HG02763 (cell line): ENCODE measurements around the gene TMEM212.
A peak's percentile ranks its signal among the peaks of the same experiment; 100 is the strongest.
"Not testable (repeated sequence)": the region's sequence is repeated elsewhere in the genome, so short reads cannot be mapped to it uniquely, and the experiment has no call there.

ENCODE experiments used
- ATAC-seq: cut with Tn5 transposase; IDR thresholded peaks from one replicate; pipeline ENCODE4 v1.9.1; 2021; ENCODE audit warnings: mild to moderate bottlenecking, moderate library complexity; ENCODE audit not compliant: unreplicated experiment

TMEM212 gene

DNA sequence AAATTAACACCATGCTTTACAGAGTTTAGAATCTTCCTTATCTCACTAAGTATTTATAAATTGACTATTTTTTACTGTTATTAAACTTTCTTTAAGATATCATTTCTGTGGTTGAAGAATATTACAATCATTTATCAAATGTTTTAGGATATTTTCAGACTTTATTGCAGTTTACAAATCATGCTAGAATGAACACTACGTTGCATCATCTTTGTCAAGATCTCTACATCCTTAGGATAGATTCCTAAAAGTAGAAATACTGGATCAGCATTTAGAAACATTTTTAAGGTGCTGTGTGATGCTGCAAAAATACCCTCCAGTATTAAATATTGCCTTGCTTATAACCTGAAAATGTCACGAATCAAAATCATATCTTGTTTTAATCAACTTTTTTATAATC lies 30.3 kb upstream of the TMEM212 start:
- no peak for ATAC-seq

DNA sequence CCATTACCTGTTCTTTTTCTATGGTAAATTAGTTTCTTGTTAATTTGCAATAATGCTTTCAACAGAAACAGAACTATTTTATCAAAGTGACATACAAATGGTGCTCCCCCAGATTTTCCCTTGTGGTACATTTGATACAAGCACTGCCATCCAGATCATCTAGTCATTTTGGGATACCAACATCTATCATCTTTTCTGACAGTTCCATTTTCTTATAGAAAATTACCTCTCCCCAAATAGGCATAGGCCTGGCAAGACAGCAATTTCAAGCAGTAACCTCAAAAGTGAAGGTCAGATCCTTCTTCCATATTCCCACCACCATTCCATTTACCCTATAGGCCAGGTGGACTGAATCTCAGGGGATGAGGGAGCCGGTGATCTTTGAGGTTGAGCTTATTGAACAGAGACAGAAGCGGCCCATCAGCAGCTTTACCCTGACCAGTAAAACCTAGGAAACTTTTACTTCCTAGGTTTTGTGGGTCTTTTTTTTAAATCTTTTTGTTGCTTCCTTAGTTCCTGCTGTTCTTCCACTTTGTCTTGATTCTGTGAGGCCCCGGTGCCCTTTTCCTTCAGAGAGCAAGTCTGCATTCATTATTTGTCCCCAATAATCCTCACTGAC lies 29.8 kb upstream of the TMEM212 start:
- no peak for ATAC-seq

DNA sequence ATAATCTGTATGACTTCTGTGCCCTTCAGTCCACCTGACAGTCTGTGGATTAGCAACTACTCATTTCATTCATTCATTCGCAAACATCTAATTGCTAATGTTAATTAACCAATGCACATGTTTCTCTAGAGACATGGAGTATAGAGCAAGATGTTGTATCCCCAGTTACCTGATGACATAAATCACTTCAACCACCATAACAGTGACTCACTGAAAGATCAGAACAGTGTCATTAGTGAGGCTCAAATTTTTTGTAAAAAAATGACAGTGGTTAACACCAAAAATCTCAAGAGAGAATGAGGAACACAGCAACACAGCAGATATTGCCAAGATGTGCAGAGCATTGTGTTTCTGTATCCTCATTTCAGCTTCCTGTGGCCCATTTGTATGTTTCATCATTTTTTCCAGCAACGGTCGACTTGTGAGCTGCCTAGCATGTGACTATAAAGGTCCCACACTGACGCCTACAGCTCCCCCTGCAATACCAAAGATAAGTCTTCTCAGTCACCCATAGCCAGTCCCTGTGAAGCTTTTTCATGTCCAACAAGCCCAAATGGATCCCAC lies 29.2 kb upstream of the TMEM212 start:
- no peak for ATAC-seq

DNA sequence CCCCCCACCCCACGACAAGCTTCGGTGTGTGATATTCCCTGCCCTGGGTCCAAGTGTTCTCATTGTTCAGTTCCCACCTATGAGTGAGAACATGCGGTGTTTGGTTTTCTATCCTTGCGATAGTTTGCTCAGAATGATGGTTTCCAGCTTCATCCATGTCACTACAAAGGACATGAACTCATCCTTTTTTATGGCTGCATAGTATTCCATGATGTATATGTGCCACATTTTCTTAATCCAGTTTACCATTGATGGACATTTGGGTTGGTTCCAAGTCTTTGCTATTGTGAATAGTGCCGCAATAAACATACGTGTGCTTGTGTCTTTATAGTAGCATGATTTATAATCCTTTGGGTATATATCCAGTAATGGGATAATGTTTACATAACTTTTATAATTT lies 28.5 kb upstream of the TMEM212 start:
- not testable (repeated sequence) for ATAC-seq

DNA sequence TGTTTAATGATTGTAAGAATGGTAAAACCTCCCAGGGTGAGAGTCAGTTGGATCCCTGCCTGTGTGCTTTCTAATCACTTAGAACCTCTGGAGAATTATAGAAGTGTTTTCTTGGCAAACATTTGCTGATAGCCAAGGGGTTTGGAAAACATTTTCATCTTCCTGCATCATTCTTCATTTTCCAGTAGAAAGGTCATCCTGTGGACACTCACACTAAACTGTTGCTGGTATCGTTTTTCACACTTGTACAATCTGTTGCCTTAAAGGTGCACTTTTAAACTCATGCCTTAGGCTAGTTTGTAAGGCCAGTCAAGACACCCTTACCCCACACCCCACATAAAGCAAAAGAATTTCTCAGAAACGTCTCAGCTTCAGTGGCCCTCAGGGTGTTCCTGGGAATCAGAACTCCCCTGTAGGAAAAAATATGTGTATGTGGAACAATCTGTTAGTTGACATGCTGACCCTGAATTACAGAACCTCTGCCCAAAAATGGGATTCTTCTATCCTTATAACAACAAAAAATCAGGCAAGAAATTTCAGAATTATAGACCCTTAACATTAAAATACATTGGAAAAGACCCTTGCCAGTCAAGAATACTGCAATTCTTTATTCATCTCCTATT lies 27.1 kb upstream of the TMEM212 start:
- ATAC-seq, result no peak

DNA sequence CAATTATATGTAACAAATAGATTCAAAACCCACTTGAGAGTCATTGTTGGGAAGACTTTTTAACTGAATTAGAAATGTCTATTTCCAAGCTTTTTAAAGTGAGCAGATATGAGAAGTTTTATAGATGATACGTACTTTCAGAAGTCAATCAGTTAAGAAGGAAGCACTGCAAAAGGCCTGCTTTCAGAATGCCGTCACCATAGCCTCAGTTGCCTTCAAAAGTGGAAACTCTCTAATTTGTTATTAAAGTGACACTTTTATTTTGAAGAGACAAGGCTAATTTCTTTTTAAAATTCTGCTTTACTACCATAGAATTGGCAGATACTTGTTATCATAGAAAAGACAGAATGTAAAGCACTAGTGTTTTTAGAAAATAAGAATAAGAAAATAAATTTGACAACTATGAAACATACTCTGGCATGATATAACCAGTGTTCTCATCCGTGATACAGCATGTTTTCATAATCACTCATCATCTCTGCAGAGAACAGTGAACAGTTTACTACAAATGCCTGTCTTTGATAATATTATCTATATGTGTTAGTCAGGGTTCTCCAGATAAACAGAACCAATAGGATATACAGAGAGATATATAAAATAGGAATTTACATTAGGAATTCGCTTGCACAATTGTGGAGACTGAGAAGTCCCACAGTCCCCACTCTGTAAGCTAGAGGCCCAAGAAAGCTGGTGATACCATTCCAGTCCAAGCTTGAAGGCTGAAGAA lies 25.9 kb upstream of the TMEM212 start:
- ATAC-seq, result no peak

DNA sequence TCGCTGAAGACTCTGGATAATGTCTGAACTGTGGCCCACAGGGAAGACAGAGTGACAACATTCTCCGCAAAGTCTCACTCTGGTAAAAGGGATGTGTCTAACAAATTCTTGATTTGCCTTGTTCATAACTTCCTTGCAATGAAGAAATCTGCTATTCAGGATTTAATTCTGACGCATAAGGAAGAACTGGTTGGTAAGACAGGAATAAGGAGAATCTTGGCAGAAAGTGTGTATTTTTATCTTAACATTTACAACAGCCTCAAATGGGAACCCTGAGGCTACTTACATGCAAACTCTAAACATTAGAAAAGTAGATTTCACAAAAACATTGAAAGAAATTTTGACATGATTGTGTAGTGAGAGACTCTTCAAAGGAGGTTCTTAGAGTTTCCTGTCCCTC lies 22.1 kb upstream of the TMEM212 start:
- no peak for ATAC-seq

DNA sequence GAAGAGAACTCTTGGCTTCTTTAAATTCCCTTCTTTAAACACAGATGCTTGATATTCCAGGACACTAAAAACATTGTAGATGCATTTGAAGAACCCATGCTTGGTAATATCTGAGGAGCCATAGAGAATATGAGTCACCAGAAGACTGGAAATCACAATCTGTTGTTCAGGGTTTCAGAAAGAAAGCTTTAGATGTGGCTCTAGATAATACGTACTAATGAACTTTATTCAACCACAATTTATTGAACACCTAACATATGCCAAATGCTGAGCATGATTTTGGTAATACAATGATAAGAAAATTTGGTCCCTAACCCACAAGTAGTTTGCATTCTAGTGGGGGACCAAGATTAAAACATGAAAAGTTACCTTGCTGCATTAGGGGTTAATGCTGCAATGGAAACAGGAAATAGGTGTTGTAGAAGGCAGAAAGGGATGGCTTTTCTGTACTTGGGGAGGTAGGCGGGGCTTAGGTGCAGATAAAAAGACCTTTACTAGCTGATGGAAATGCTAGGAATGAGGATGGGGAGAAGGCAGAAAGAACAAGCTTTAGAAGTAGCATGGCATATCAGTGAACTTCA lies 21.3 kb upstream of the TMEM212 start:
- ATAC-seq, result no peak

DNA sequence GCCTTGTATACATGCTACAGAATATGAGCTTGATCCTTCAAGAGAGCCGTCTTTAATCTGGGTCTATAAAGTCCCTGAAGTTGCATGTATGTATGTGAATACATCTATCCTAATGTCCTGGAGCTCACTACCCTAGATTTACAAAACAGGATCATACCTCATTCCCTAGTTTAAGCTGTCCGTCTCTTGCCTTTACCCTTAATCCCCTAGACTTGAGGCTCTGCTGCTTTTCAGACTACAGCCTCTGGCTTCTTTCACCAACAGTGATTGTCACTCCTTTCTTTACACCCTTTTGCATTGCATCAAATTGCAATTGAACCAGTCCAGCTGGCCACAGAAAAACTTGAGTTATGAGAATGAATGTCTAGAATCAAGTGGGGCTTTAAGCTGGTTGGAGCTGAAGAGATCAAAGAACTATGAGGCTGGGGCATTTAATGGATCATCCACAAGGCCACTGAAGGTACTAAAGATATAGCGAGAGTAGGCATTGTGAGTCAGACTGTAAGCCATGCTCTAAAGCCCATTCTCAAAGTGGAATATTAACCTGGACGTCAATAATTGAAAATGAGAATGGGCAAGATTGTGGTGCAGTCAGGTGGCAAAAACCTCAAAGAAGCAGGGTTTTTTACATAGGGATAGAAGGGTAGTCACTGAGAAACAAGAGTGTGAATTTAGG lies 20.6 kb upstream of the TMEM212 start:
- ATAC-seq, result no peak

DNA sequence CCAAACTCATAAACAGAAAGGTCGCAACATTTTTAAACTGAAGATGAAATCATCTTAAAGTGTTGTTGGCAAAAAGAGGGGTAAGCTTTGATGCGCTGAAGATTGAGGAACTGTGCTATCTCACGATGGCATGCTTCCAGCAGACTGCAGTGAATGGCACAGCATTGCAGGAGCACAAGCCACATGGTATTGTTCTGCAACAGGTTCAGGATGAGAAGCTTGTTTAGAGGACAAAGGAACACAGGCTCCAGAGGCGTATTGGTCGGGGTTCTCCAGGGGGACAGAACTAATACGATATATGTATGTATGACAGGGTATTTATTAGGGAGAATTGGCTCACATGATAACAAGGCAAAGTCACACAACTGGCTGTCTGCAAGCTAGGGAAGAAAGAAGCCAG lies 19.0 kb upstream of the TMEM212 start:
- no peak for ATAC-seq

DNA sequence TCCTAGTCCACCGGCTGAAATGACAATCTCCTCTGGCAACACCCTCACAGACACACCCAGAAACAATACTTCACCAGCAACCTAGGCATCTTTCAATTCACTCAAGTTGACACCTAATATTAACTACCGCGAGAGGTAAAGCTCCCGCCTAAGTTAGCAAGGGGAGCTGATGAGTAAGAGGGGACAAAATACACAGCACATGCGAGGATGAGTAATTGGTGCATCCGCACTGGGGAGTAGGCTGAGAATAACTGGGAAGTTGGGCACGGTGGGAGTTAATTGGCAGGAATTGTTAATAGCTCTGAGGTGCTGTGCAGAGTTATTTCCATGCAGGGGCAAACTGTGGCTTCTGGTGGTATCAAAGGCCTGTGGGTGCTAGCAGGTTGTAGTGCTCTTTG lies 18.3 kb upstream of the TMEM212 start:
- ATAC-seq, result no peak

DNA sequence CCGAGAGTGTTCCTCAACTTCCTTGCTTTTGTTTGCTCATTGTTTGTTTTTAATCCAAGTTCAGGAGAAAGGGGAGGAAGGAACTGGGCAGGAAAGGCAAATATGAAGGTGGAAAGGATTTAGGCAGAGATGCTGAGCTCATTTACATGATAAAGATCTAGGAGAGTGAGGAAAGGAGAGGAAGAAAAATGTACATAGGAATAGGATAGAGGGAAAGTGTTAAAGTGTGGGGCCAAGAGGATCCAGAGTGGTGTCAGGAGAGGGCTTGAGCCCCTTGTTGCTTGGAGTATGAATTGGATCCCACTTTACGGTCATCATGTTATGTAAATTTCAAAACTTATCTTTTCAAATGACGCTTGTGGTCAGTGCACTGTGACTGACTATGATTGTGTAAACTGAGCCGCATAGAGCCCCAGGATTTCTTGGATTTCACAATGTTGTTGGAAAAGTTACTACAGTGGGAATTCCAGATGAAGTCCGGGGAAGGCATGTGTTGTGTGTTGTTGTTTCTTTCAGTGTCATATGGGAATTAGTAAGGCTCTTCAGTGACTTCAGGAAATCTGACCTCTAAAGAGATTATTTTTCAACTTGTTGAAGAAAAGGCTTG lies 17.8 kb upstream of the TMEM212 start:
- ATAC-seq, result no peak

DNA sequence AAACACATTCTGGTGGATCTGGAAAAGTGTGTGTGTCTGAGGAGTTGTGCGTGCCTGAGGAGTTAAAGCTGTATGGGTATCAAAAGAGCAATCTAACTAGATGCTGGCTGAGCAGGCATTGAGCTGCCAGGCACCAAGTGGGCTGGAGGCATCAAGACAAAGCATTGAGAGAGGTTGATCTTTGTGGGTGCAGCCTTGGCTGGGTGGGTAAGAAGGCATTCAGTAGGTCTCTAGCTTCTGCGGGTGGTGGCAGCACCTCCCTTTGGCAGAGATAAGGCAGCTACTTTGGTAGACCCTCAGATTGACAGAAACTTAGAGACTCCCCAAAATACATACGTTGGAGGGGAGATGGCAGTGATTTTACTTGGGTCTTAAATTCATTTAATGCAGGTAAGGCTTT lies 15.8 kb upstream of the TMEM212 start:
- no peak for ATAC-seq

DNA sequence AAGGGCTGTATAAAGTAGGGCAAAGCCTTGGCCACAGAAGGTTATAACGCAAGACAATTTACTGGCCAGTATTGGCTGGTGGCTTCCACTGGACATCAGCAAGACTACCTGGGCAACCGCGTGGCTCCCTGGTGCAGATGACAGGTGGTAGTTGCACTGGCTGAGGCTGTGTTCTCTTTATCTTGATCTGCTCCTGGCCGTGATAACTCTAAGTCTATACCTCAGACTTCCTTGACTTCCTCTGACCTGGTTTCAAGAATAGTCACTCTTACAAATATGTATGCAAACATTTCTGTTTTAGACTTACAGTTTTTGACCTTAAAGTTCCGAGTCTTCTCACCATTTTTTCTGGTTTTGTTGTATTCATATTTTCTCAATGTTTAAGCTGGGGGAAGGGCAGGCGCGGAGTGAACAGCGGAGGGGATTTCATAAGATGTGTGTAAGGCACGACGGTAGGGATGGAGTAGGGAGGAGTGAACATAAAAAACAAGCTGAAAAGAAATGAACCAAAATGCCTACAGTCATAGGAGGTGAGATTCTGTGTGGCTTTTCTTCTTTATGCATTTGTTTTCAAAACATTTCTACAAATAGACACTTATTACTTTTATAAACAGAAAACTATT lies 15.2 kb upstream of the TMEM212 start:
- no peak for ATAC-seq

DNA sequence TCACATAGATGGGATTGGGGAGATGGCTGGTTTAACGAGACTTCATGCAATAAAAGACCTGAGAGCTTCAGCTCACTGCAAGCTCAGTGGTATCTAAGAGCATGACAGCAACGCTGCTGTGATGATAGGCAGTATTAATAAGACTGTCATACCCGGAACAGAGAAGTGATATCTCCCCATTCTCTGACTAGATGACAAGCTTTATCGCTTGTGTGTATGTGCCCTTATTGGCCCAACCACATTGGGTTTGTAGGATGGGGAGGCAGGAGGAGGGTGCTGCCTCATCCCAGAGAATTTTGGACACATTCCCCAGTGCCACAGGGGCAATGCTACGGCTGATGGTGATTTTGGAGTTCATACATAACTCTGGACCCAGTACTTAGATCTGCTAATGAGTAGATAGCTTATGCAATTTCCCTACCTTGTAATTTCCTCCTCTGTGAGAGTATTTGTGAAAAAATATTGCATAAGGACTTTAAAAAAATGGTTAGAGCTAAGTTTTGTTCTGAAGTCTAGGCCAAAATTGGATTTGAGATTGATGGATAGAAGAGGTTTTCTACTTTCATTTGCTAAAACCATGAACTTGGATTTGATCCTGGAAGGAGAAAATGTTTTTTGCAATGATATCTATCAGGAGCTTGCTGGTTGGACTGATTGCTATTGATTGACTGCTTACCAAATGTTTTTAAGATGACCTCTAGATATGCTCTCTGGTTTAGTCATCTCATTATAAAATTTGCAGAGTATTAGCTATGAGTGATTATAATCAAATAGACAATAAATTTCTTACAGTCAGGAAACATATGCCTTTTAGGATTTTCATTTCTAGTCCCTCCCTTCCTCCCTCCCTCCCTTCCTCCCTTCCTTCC lies 14.0 kb upstream of the TMEM212 start:
- ATAC-seq, result no peak

DNA sequence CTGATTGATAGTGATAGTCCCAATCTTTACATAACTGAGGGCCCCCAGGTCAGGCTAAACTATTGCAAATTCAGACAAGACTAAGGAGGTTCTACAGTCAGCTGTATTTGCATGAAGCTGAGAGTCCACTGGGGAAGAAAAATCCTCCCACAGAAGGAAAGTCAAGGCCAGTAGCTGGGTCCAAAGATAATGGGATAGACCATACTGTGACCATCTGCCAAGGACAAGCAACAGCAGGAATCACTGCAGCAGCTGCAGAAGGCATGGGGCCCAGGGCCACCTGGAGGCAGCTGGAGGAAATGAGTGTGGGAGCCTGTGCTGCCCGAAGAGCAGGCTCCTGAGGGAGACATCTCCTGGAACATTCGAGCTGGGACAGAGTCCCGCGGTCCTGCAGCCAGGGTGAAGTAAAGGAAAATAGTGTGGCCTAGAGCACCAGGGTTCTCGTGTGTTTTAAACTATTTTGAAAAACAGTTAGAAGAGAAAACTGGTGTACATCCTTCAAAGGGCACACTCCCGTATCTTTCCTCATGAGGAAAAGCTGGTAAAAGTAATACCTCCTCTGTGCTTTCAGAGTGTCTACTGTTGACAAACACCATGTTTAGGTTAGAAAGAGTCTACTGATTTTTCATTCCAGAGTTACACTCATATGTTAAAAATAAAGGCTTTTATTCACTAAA lies 13.2 kb upstream of the TMEM212 start:
- ATAC-seq, result peak; percentile 75

DNA sequence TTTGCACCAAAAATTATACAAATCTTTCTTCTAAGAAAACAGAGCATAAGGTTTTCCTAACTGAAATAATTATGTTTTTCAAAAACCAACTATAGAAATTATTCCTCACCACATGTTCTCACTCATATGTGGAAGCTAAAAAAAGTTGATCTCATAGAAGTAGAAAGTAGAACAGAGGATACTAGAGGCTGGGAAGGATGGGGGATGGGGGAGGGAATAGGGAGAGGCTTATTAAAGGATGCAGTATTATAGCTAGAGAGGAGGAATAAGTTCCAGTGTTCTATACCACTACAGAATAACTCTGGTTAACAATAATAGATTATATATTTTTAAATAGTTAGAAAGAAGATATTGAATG lies 12.7 kb upstream of the TMEM212 start:
- no peak for ATAC-seq

DNA sequence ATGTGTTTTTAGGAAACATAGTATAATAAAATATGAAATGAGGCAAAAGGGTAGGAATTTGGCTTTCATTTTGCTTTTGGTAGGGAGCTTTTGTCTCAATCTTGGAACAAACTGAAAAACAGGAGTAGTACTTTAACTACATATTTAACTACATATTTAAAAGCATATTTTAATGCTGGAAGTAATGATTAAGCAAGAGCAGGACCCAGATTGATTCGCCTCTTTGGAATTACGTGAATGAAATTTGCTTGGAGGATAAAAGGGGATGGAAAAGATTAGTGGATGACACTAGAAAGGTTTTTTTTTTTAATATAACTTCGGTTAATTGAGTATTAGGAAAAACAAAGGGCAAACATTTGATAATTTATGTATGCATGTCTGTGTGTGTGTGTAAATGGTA lies 11.2 kb upstream of the TMEM212 start:
- no peak for ATAC-seq

DNA sequence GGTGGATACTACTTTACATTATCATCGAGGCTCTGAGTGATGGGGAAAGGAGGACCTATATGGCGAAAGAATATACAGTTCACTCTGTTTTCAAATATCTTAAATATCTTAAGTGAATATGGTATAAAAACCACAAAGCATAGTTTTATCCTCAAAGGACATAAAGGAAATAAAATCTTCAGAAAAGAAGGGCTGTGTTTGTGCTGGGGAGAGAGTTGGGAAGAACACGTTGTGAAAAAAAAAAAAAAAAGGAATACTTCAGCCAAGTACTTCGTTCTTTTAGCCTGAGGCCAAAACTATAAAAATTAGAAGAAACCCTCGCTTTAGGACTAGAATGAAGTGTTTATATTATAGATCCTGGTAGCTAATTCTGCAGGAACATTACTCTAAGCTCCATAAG lies 10.2 kb upstream of the TMEM212 start:
- ATAC-seq, result no peak
